OCI-LY1 (cell line): ENCODE data around the gene LRRC8E.

Experiments
- H2AFZ ChIP-seq: fragments of 200-600 bp; sonication (generic), shearing (Covaris generic); 2 replicates; pipeline ENCODE4 v1.6.0; 2014; ENCODE audit warnings: antibody characterized with exemption, mild to moderate bottlenecking, low read length
- H3F3A ChIP-seq: fragments of 200-600 bp; sonication (generic), shearing (Covaris generic); 2 replicates; pipeline ENCODE4 v1.6.0; 2014; ENCODE audit warnings: mild to moderate bottlenecking, antibody characterized with exemption, low read length, moderate library complexity; ENCODE audit not compliant: insufficient read depth
- H3K27ac ChIP-seq: fragments of 200-600 bp; sonication (generic); 2 replicates; pipeline ENCODE4 v1.5.1; 2014; ENCODE audit warnings: low read length, mixed run types, mild to moderate bottlenecking, low read depth; ENCODE audit not compliant: poor library complexity, severe bottlenecking
- H3K27me3 ChIP-seq: fragments of 200-600 bp; sonication (generic); 2 replicates; pipeline ENCODE4 v1.6.0; 2014; ENCODE audit warnings: antibody characterized with exemption, mild to moderate bottlenecking, low read length, moderate library complexity; ENCODE audit not compliant: insufficient read depth
- H3K36me3 ChIP-seq: fragments of 200-600 bp; sonication (generic); 2 replicates; pipeline ENCODE4 v1.6.1; 2014; ENCODE audit warnings: mild to moderate bottlenecking, antibody characterized with exemption, low read length, moderate library complexity, mixed read lengths; ENCODE audit not compliant: insufficient read depth
- H3K4me1 ChIP-seq: fragments of 200-600 bp; sonication (generic); 2 replicates; pipeline ENCODE4 v1.5.1; 2014; ENCODE audit warnings: mild to moderate bottlenecking, low read length, moderate library complexity; ENCODE audit not compliant: insufficient read depth, severe bottlenecking
- H3K4me2 ChIP-seq: fragments of 200-600 bp; sonication (generic), shearing (Covaris generic); 2 replicates; pipeline ENCODE4 v1.6.1; 2014; ENCODE audit warnings: low read length
- H3K4me3 ChIP-seq: fragments of 200-600 bp; sonication (generic); 2 replicates; pipeline ENCODE4 v1.5.1; 2014; ENCODE audit warnings: low read length, low read depth, mild to moderate bottlenecking, mixed read lengths; ENCODE audit not compliant: poor library complexity, severe bottlenecking
- H3K79me2 ChIP-seq: fragments of 200-600 bp; shearing (Covaris generic); 2 replicates; pipeline ENCODE4 v1.6.1; 2016; ENCODE audit warnings: mixed run types, low read length, mixed read lengths; ENCODE audit not compliant: insufficient read depth
- H3K9ac ChIP-seq: fragments of 200-600 bp; sonication (generic), shearing (Covaris generic); 2 replicates; pipeline ENCODE4 v1.6.1; 2014; ENCODE audit warnings: mild to moderate bottlenecking, low read length, mixed read lengths
- H3K9me2 ChIP-seq: fragments of 200-600 bp; sonication (generic), shearing (Covaris generic); 2 replicates; pipeline ENCODE4 v1.6.1; 2014; ENCODE audit warnings: low read depth, mild to moderate bottlenecking, low read length, mixed read lengths
- H3K9me3 ChIP-seq: fragments of 200-600 bp; shearing (Covaris generic); 2 replicates; pipeline ENCODE4 v1.6.1; 2014; ENCODE audit warnings: low read length, mixed read lengths
- H4K20me1 ChIP-seq: fragments of 200-600 bp; sonication (generic), shearing (Covaris generic); 2 replicates; pipeline ENCODE4 v1.6.0; 2016; ENCODE audit warnings: mild to moderate bottlenecking, low read length; ENCODE audit not compliant: insufficient read depth
- CTCF ChIP-seq: fragments of 200-600 bp; sonication (generic), shearing (Covaris generic); IDR thresholded peaks from 2 replicates; pipeline ENCODE4 v1.5.1; 2017; ENCODE audit warnings: mild to moderate bottlenecking, antibody characterized with exemption, low read length, moderate library complexity, mixed read lengths
- EZH2 ChIP-seq: fragments of 200-600 bp; sonication (generic), shearing (Covaris generic); IDR thresholded peaks from 2 replicates; pipeline ENCODE4 v1.8.0; 2017; ENCODE audit warnings: borderline replicate concordance, mixed run types, mild to moderate bottlenecking, antibody characterized with exemption, low read length, moderate library complexity, mixed read lengths

The LRRC8E gene

GRCh38 chr19:7867092-7867844 is 21.0 kb upstream of the LRRC8E start:
- Histone ChIP-seq H3K79me2 (no peaks in the 10 kb centered on the region), H3K27ac (no peak overlapping the region), H3F3A (0 out of 2 replicates have a peak, but pooled peaks cover 3% of the 10 kb centered on the region), H3K4me1 (peaks cover 18% of the 10 kb centered on the region), H3K36me3 (no peaks in the 10 kb centered on the region), H3K9ac (no peak overlapping the region), H2AFZ (no peak overlapping the region), H4K20me1 (no peaks in the 10 kb centered on the region), H3K9me2 (no peaks in the 10 kb centered on the region), H3K4me3 (no peak overlapping the region), H3K27me3 (no peaks in the 10 kb centered on the region), H3K9me3 (no peaks in the 10 kb centered on the region), H3K4me2 (no peak overlapping the region)
- TF ChIP-seq EZH2 (no peak), CTCF (no peak)

GRCh38 chr19:7868326-7868670 is 20.0 kb upstream of the LRRC8E start:
- Histone ChIP-seq H3K4me1 (peaks cover 18% of the 10 kb centered on the region), H2AFZ (no peak overlapping the region)

GRCh38 chr19:7868671-7869452 is 19.4 kb upstream of the LRRC8E start:
- Histone ChIP-seq H3K79me2 (no peaks in the 10 kb centered on the region), H3K4me3 (peak overlapping the region; percentile 56), H3K4me2 (peak overlapping the region; percentile 73), H4K20me1 (no peaks in the 10 kb centered on the region), H3K9me2 (no peaks in the 10 kb centered on the region), H3K4me1 (peaks cover 18% of the 10 kb centered on the region), H3K27me3 (no peaks in the 10 kb centered on the region), H3K9me3 (no peaks in the 10 kb centered on the region), H3F3A (0 out of 2 replicates have a peak, but pooled peaks cover 3% of the 10 kb centered on the region), H3K9ac (peak overlapping the region; percentile 18; the same call in 1 of the 2 replicates), H3K36me3 (no peaks in the 10 kb centered on the region), H2AFZ (no peak overlapping the region), H3K27ac (no peak overlapping the region)
- TF ChIP-seq EZH2 (no peak), CTCF (peak; percentile 69)

More at GRCh38 chr19:7868326-7868670, 20.0 kb upstream of the LRRC8E start:
- H3K27me3 ChIP-seq, result no peaks in the 10 kb centered on the region
- H3K27ac ChIP-seq, result no peak overlapping the region
- H3K9ac ChIP-seq, result no peak overlapping the region
- H4K20me1 ChIP-seq, result no peaks in the 10 kb centered on the region
- peak overlapping the region; percentile 73 for H3K4me2 ChIP-seq
- H3K4me3 ChIP-seq, result peak overlapping the region; percentile 56
- no peak for TF ChIP-seq CTCF
- no peak for TF ChIP-seq EZH2
- no peaks in the 10 kb centered on the region for H3K79me2 ChIP-seq
- no peaks in the 10 kb centered on the region for H3K9me3 ChIP-seq
- no peaks in the 10 kb centered on the region for H3K9me2 ChIP-seq
- H3K36me3 ChIP-seq, result no peaks in the 10 kb centered on the region
- H3F3A ChIP-seq, result 0 out of 2 replicates have a peak, but pooled peaks cover 3% of the 10 kb centered on the region
